SU-DHL-6 (cell line): Measurements from ENCODE around the gene TMIGD1.

Source experiments
- EZH2phosphoT487 ChIP-seq: fragments of 200-600 bp; sonication (generic), shearing (Covaris generic); conservative IDR thresholded peaks from 2 replicates; pipeline ENCODE4 v1.6.1; 2018; ENCODE audit warnings: mild to moderate bottlenecking, antibody characterized with exemption, low read length, moderate library complexity, mixed read lengths
- TF ChIP-seq, protein P1 (sequence below): fragments of 200-600 bp; sonication (generic); IDR thresholded peaks from one replicate; pipeline ENCODE4 v1.5.1; 2017; ENCODE audit warnings: antibody characterized with exemption, mild to moderate bottlenecking, low read length, moderate library complexity; ENCODE audit not compliant: insufficient read depth, poor library complexity, severe bottlenecking

DNA sequence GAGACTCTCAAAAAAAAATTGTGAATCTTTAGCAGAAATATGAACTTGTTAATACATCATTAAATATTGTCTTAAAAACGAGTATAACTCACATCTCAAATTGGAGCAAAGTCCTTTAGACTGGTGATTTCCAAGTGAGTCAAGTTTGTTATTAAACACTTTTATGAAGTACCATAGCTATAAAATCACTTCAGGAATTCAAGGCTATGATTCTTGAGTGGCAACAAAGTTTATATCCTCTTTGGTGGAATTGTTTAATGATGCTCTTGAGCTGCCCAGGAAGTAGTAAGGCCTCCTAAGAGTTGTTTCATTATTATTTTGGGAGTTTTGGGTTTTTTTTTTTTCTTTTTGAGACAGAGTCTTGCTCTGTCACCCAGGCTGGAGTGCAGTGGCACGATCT, 25.5 kb downstream of the TMIGD1 start:
- TF ChIP-seq EZH2phosphoT487 = no peak
- TF ChIP-seq, protein P1, sequence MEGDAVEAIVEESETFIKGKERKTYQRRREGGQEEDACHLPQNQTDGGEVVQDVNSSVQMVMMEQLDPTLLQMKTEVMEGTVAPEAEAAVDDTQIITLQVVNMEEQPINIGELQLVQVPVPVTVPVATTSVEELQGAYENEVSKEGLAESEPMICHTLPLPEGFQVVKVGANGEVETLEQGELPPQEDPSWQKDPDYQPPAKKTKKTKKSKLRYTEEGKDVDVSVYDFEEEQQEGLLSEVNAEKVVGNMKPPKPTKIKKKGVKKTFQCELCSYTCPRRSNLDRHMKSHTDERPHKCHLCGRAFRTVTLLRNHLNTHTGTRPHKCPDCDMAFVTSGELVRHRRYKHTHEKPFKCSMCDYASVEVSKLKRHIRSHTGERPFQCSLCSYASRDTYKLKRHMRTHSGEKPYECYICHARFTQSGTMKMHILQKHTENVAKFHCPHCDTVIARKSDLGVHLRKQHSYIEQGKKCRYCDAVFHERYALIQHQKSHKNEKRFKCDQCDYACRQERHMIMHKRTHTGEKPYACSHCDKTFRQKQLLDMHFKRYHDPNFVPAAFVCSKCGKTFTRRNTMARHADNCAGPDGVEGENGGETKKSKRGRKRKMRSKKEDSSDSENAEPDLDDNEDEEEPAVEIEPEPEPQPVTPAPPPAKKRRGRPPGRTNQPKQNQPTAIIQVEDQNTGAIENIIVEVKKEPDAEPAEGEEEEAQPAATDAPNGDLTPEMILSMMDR = no peak
